Right lobe of liver (tissue), 6 donors: ENCODE results near the gene GIT2. TPM values are rescaled to one million over a fixed set of nuclear protein-coding genes. Genes with fewer than 3 reads are reported as not detected.

Experiments used
- ATAC-seq, 4 donors: fragments of 200-7000 bp; cut with Tn5 transposase; one replicate each; pipeline ENCODE4 v1.9.1; 2020; ENCODE audit warnings: mild to moderate bottlenecking in 4 of 4, moderate library complexity in 4 of 4
- DNase-seq, 3 donors: peaks; one replicate each; pipeline ENCODE4 v3.0.0-alpha.2; 2020
- H3K27ac ChIP-seq, 3 donors: fragments of 200-600 bp; one replicate each; pipeline ENCODE4 v1.8.0; 2022
- H3K27me3 ChIP-seq, 2 donors: fragments of 200-600 bp; one replicate each; pipeline ENCODE4 v1.8.0; 2022
- H3K36me3 ChIP-seq, 4 donors: fragments of 200-600 bp; sonication (generic) in 1 of 4; one replicate each; pipeline versions ENCODE4 v1.5.1 to v1.8.0; 2017 to 2022; ENCODE audit warnings: control low read depth in 1 of 4
- H3K4me1 ChIP-seq, 4 donors: fragments of 200-600 bp; sonication (generic) in 1 of 4; one replicate each; pipeline versions ENCODE4 v1.5.1 to v1.8.0; 2017 to 2022; ENCODE audit warnings: control low read depth in 1 of 4
- H3K4me3 ChIP-seq, 3 donors: fragments of 200-600 bp; one replicate each; pipeline ENCODE4 v1.8.0; 2022
- H3K9me3 ChIP-seq, 4 donors: fragments of 200-600 bp; sonication (generic) in 1 of 4; one replicate each; pipeline versions ENCODE4 v1.5.1 to v1.8.0; 2017 to 2022; ENCODE audit warnings: control low read depth in 1 of 4
- CTCF ChIP-seq, 4 donors: fragments of 200-600 bp in 3 of 4; fragments of 450-650 bp in 1 of 4; IDR thresholded peaks; one replicate each; pipeline versions ENCODE4 v1.5.1 to v1.8.0; 2016 to 2022; ENCODE audit warnings: antibody characterized with exemption in 4 of 4, mild to moderate bottlenecking in 2 of 4
- POLR2A ChIP-seq: fragments of 450-650 bp; IDR thresholded peaks from one replicate; pipeline ENCODE4 v1.6.1; 2017; ENCODE audit warnings: antibody characterized with exemption, mild to moderate bottlenecking
- WGBS: methylation state at CpG from one replicate; pipeline ENCODE4 v1.1.6; 2018; ENCODE audit warnings: low coverage, low lambda C conversion rate; ENCODE audit not compliant: insufficient coverage; ENCODE audit errors: missing lambda C conversion rate; 5-methylcytosine and 5-hydroxymethylcytosine counted together
- intact Hi-C, 2 donors: fragments of 100-400 bp; cut with DNase I; formaldehyde crosslinking; loops; one replicate each; pipeline versions ENCODE4 v1.11.2 to v1.14.1; 2022
- total RNA-seq, 6 experiments: library from RNA; depleted of rRNA in 2 of 6; stranded (reverse); fragments of >200 nt in 2 of 6; fragmentation: NEBNext Ultra II Directional in 3 of 6; extraction: Animal tissue kit (Norgen Biotek cat#: 25700) in 3 of 6; gene quantifications; one replicate each; pipeline versions ENCODE4 v1.1.0 to v1.2.4, GENCODE V29; 2016 to 2023
- donor health status: DM: no; HTN: yes; CAD: no.
- donor health status: DM: no; HTN: no; CAD: no.
- donor health status: DM: no; HTN: no; CAD: no.
- donor health status: DM: no; HTN: yes; CAD: no.
- donor health status: DM: no; HTN: yes; CAD: no.

The GIT2 gene
- total RNA-seq, 6 experiments from 2014 or later, result 13.3 to 24.8 (median 16.8) TPM

- DNase-seq (peak in 1 of 3 donors; percentile 59), ATAC-seq (peak; percentile 78 to 89 (median 82))
- 48% methylated on average over 6 of the region's 8 CpGs for WGBS
- TF ChIP-seq CTCF (IDR thresholded peaks at IDR 0.05) (no peak), POLR2A (no peak)
- Histone ChIP-seq H3K4me1 (peaks cover 0 to 11% (median 3%) of the 10 kb centered on the region in 4 donors), H3K9me3 (no peaks in the 10 kb centered on the region), H3K27ac (peak overlapping the region in 1 of 3 donors; percentile 42), H3K4me3 (no peak overlapping the region), H3K27me3 (no peaks in the 10 kb centered on the region), H3K36me3 (peaks cover 0 to 36% (median 9%) of the 10 kb centered on the region in 4 donors)
- intact Hi-C loops, result no loop called here
These were observed 85.8 kb downstream of the GIT2 start for GRCh38 chr12:109910254-109910968.

GRCh38 chr12:109905301-109905700 lies 90.9 kb downstream of the GIT2 start:
- no peak for TF ChIP-seq CTCF (IDR thresholded peaks at IDR 0.05)
- no peak for TF ChIP-seq POLR2A
- DNase-seq (no peak), ATAC-seq (no peak)
- intact Hi-C loops, result no loop called here
- H3K9me3 ChIP-seq, result no peaks in the 10 kb centered on the region
- peaks cover 2 to 50% (median 13%) of the 10 kb centered on the region in 4 donors for H3K36me3 ChIP-seq
- no peak overlapping the region for H3K27ac ChIP-seq
- H3K4me1 ChIP-seq, result peaks cover 0 to 14% (median 5%) of the 10 kb centered on the region in 4 donors
- no peaks in the 10 kb centered on the region for H3K27me3 ChIP-seq
- H3K4me3 ChIP-seq, result no peak overlapping the region
- 96% methylated on average over 6 of the region's 10 CpGs for WGBS

- no peak for DNase-seq
- Histone ChIP-seq H3K27me3 (no peaks in the 10 kb centered on the region), H3K4me3 (no peak overlapping the region), H3K36me3 (peaks cover 2 to 50% (median 13%) of the 10 kb centered on the region in 4 donors), H3K4me1 (peaks cover 0 to 18% (median 6%) of the 10 kb centered on the region in 4 donors), H3K27ac (no peak overlapping the region), H3K9me3 (no peaks in the 10 kb centered on the region)
- ATAC-seq, result no peak
- WGBS, result 89% methylated on average over 4 of the region's 15 CpGs
- intact Hi-C loops, result no loop called here
- TF ChIP-seq CTCF (IDR thresholded peaks at IDR 0.05) (no peak), POLR2A (no peak)
These were observed 93.2 kb downstream of the GIT2 start for GRCh38 chr12:109902891-109903418.

GRCh38 chr12:109900752-109901580 lies 95.2 kb downstream of the GIT2 start:
- no peaks in the 10 kb centered on the region for H3K27me3 ChIP-seq
- 6% methylated on average over 13 of the region's 16 CpGs for WGBS
- H3K9me3 ChIP-seq, result no peaks in the 10 kb centered on the region
- H3K4me3 ChIP-seq, result peak overlapping the region; percentile 74 to 93 (median 84)
- H3K4me1 ChIP-seq, result peaks cover 0 to 18% (median 6%) of the 10 kb centered on the region in 4 donors
- intact Hi-C loops, result no loop called here
- H3K36me3 ChIP-seq, result peaks cover 2 to 30% (median 8%) of the 10 kb centered on the region in 4 donors
- peak overlapping the region in 1 of 3 donors; percentile 41 for H3K27ac ChIP-seq
- ATAC-seq, result peak; percentile 4 to 13 (median 10)
- DNase-seq, result no peak
- TF ChIP-seq CTCF (IDR thresholded peaks at IDR 0.05), result no peak
- TF ChIP-seq POLR2A, result no peak
